Liver (tissue), 9 donors: ENCODE results near the gene CNRIP1. TPM values are rescaled to one million over a fixed set of nuclear protein-coding genes. Genes with fewer than 3 reads are reported as not detected.

Experiments used
- DNase-seq: peaks from one replicate; pipeline ENCODE4 v3.0.0-alpha.2; 2017; ENCODE audit warnings: low spot score
- H3K27ac ChIP-seq, 2 donors: one replicate each; pipeline ENCODE4 v1.7.0; 2013; ENCODE audit warnings: inconsistent platforms in 2 of 2, low read length in 2 of 2, control low read depth in 1 of 2, low read depth in 1 of 2, mild to moderate bottlenecking in 1 of 2
- H3K27me3 ChIP-seq, 4 donors: one replicate each; pipeline versions ENCODE4 v1.6.1 to v1.7.0; 2013; ENCODE audit warnings: low read length in 3 of 4, inconsistent platforms in 1 of 4, mild to moderate bottlenecking in 1 of 4, moderate library complexity in 1 of 4; ENCODE audit not compliant: control insufficient read depth in 4 of 4, insufficient read depth in 4 of 4
- H3K36me3 ChIP-seq, 4 donors: one replicate each; pipeline versions ENCODE4 v1.6.1 to v1.7.0; 2013; ENCODE audit warnings: low read length in 3 of 4, mild to moderate bottlenecking in 3 of 4, low read depth in 1 of 4, moderate library complexity in 1 of 4; ENCODE audit not compliant: control insufficient read depth in 4 of 4, insufficient read depth in 3 of 4
- H3K4me1 ChIP-seq, 4 donors: one replicate each; pipeline versions ENCODE4 v1.6.1 to v1.7.0; 2013; ENCODE audit warnings: low read length in 3 of 4, mild to moderate bottlenecking in 3 of 4, moderate library complexity in 1 of 4; ENCODE audit not compliant: control insufficient read depth in 4 of 4, insufficient read depth in 4 of 4
- H3K4me3 ChIP-seq, 3 donors: one replicate each; pipeline versions ENCODE4 v1.6.1 to v1.7.0; 2013; ENCODE audit warnings: low read length in 3 of 3, control low read depth in 1 of 3, low read depth in 1 of 3, mild to moderate bottlenecking in 1 of 3
- H3K9ac ChIP-seq, 2 donors: one replicate each; pipeline ENCODE4 v1.7.0; 2013; ENCODE audit warnings: low read length in 2 of 2, mild to moderate bottlenecking in 2 of 2, moderate library complexity in 2 of 2, control low read depth in 1 of 2, low read depth in 1 of 2
- H3K9me3 ChIP-seq, 4 donors: one replicate each; pipeline versions ENCODE4 v1.6.1 to v1.7.0; 2013; ENCODE audit warnings: low read length in 3 of 4; ENCODE audit not compliant: control insufficient read depth in 4 of 4
- EGR1 ChIP-seq, 2 donors: IDR thresholded peaks; 2 replicates each; pipeline ENCODE4 v1.6.1; 2016 to 2018; ENCODE audit warnings: antibody characterized with exemption in 2 of 2, low read depth in 2 of 2
- FOXA1 ChIP-seq: IDR thresholded peaks from 2 replicates; pipeline ENCODE4 v1.6.1; 2016; ENCODE audit warnings: antibody characterized with exemption
- FOXA2 ChIP-seq: IDR thresholded peaks from 2 replicates; pipeline ENCODE4 v1.6.1; 2016; ENCODE audit warnings: antibody characterized with exemption
- GABPA ChIP-seq, 2 donors: IDR thresholded peaks in 1 of 2; conservative IDR thresholded peaks in 1 of 2; 2 replicates each; pipeline ENCODE4 v1.6.1; 2016; ENCODE audit warnings: antibody characterized with exemption in 2 of 2, mild to moderate bottlenecking in 1 of 2, moderate library complexity in 1 of 2
- HNF4A ChIP-seq, 2 donors: conservative IDR thresholded peaks; 2 replicates each; pipeline ENCODE4 v1.6.1; 2016; ENCODE audit warnings: antibody characterized with exemption in 2 of 2, mild to moderate bottlenecking in 2 of 2
- HNF4G ChIP-seq: IDR thresholded peaks from 2 replicates; pipeline ENCODE4 v1.6.1; 2016; ENCODE audit warnings: antibody characterized with exemption
- JUND ChIP-seq, 2 donors: IDR thresholded peaks; 2 replicates each; pipeline ENCODE4 v1.6.1; 2016; ENCODE audit warnings: antibody characterized with exemption in 2 of 2
- NR2F2 ChIP-seq: IDR thresholded peaks from 2 replicates; pipeline ENCODE4 v1.6.1; 2016; ENCODE audit warnings: antibody characterized with exemption
- RAD21 ChIP-seq, 2 donors: IDR thresholded peaks; 2 replicates each; pipeline ENCODE4 v1.6.1; 2016; ENCODE audit warnings: antibody characterized with exemption in 2 of 2, mild to moderate bottlenecking in 2 of 2
- RXRA ChIP-seq, 2 donors: IDR thresholded peaks; 2 replicates each; pipeline ENCODE4 v1.6.1; 2017 to 2018; ENCODE audit warnings: antibody characterized with exemption in 2 of 2, mild to moderate bottlenecking in 1 of 2
- SP1 ChIP-seq: IDR thresholded peaks from 2 replicates; pipeline ENCODE4 v1.6.1; 2018; ENCODE audit warnings: antibody characterized with exemption, mild to moderate bottlenecking
- TAF1 ChIP-seq: conservative IDR thresholded peaks from 2 replicates; pipeline ENCODE4 v1.6.1; 2016; ENCODE audit warnings: antibody characterized with exemption, mild to moderate bottlenecking
- YY1 ChIP-seq: IDR thresholded peaks from 2 replicates; pipeline ENCODE4 v1.6.1; 2016; ENCODE audit warnings: antibody characterized with exemption, mild to moderate bottlenecking
- WGBS: extraction: QIAGEN DNeasy Blood & Tissue Kit; methylation state at CpG from one replicate; pipeline ENCODE4 v1.1.7; 2013; 5-methylcytosine and 5-hydroxymethylcytosine counted together
- polyA plus RNA-seq, 2 donors: library from polyadenylated mRNA; stranded (reverse) in 1 of 2; unstranded in 1 of 2; fragments of 200-250 nt in 1 of 2; fragments of >200 nt in 1 of 2; fragmentation: Nextera tagmentation in 1 of 2; extraction: Ambion mirVana in 1 of 2; gene quantifications; one replicate each; pipeline versions ENCODE4 v1.2.1 to v1.2.3, GENCODE V29; 2013 to 2015
- total RNA-seq, 2 donors: library from RNA; depleted of rRNA; stranded (reverse); fragments of >200 nt; gene quantifications; one replicate each; pipeline ENCODE4 v1.2.3, GENCODE V29; 2014
- TF ChIP-seq, protein P1 (sequence below): IDR thresholded peaks from 2 replicates; pipeline ENCODE4 v1.6.1; 2016; ENCODE audit warnings: antibody characterized with exemption
- TF ChIP-seq, protein P2 (sequence below): IDR thresholded peaks from 2 replicates; pipeline ENCODE4 v1.6.1; 2016; ENCODE audit warnings: antibody characterized with exemption, mild to moderate bottlenecking
- TF ChIP-seq, protein P3 (sequence below): IDR thresholded peaks from 2 replicates; pipeline ENCODE4 v1.6.1; 2016; ENCODE audit warnings: antibody characterized with exemption
- TF ChIP-seq, protein P4 (sequence below): IDR thresholded peaks from 2 replicates; pipeline ENCODE4 v1.6.1; 2016; ENCODE audit warnings: antibody characterized with exemption
- donor health status: healthy.
- donor health status: healthy.
- donor health status: healthy.
- donor health status: healthy.
- donor health status: healthy.

The CNRIP1 gene
- total and polyA plus RNA-seq, 4 donors, result 2.8 to 26.4 (median 3.1) TPM

DNA sequence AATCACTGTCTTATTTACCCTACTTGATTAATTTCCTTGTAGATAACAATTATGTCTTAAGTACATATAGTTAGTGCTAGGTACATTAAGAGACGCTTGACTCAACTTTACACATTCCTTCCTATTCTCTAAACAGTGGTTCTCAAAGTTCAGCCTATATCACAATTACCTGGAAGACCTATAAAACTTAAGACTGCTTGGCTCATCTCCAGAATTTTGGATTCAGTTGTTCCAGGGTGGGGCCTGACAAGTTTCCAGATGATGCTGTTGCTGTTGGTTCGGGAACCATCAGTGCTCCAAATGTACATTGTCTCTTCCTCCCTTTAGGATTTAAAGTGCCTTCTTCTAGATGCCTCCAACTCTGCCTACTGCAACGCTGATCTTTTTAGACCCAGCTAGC, 71.4 kb downstream of the CNRIP1 start:
- DNase-seq, result no peak
- Histone ChIP-seq H3K4me1 (peaks cover 13 to 58% (median 30%) of the 10 kb centered on the region in 4 donors), H3K9ac (no peak overlapping the region), H3K36me3 (no peaks in the 10 kb centered on the region), H3K27ac (no peak overlapping the region), H3K4me3 (no peak overlapping the region), H3K9me3 (no peaks in the 10 kb centered on the region), H3K27me3 (no peaks in the 10 kb centered on the region)
- no peak for TF ChIP-seq YY1
- no peak for TF ChIP-seq TAF1
- TF ChIP-seq, protein P1, sequence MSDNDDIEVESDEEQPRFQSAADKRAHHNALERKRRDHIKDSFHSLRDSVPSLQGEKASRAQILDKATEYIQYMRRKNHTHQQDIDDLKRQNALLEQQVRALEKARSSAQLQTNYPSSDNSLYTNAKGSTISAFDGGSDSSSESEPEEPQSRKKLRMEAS, result no peak
- no peak for TF ChIP-seq HNF4A (conservative IDR thresholded peaks at IDR 0.05)
- TF ChIP-seq, protein P2, sequence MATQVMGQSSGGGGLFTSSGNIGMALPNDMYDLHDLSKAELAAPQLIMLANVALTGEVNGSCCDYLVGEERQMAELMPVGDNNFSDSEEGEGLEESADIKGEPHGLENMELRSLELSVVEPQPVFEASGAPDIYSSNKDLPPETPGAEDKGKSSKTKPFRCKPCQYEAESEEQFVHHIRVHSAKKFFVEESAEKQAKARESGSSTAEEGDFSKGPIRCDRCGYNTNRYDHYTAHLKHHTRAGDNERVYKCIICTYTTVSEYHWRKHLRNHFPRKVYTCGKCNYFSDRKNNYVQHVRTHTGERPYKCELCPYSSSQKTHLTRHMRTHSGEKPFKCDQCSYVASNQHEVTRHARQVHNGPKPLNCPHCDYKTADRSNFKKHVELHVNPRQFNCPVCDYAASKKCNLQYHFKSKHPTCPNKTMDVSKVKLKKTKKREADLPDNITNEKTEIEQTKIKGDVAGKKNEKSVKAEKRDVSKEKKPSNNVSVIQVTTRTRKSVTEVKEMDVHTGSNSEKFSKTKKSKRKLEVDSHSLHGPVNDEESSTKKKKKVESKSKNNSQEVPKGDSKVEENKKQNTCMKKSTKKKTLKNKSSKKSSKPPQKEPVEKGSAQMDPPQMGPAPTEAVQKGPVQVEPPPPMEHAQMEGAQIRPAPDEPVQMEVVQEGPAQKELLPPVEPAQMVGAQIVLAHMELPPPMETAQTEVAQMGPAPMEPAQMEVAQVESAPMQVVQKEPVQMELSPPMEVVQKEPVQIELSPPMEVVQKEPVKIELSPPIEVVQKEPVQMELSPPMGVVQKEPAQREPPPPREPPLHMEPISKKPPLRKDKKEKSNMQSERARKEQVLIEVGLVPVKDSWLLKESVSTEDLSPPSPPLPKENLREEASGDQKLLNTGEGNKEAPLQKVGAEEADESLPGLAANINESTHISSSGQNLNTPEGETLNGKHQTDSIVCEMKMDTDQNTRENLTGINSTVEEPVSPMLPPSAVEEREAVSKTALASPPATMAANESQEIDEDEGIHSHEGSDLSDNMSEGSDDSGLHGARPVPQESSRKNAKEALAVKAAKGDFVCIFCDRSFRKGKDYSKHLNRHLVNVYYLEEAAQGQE, result no peak
- 85% methylated on average over 3 of the region's 3 CpGs for WGBS

DNA sequence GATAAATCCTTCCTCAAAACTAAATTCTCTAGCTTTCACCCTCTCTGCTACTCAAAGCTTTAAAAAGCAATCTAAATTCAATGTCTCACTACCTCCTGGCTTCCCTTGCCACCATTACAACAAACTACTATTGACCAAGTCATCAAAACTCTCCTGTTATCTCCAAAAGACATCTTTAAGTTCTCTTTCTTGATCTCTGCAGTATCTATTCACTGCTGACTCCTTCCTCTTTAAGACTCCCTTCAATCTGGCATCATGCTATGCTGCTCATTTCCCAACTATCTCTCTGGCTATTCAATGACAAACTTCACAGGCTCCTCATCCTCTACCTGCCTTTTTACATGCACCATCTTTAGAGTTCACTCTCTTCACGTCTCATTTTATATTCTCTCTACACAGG, 73.4 kb downstream of the CNRIP1 start:
- 93% methylated on average over 1 of the region's 1 CpG for WGBS
- H3K27me3 ChIP-seq, result no peaks in the 10 kb centered on the region
- no peaks in the 10 kb centered on the region for H3K9me3 ChIP-seq
- peaks cover 13 to 56% (median 30%) of the 10 kb centered on the region in 4 donors for H3K4me1 ChIP-seq
- TF ChIP-seq EGR1 (IDR thresholded peaks at IDR 0.05; ENCODE audit: low read depth in 2 of 2) (no peak), RXRA (IDR thresholded peaks at IDR 0.05) (no peak)
- TF ChIP-seq, protein P3, sequence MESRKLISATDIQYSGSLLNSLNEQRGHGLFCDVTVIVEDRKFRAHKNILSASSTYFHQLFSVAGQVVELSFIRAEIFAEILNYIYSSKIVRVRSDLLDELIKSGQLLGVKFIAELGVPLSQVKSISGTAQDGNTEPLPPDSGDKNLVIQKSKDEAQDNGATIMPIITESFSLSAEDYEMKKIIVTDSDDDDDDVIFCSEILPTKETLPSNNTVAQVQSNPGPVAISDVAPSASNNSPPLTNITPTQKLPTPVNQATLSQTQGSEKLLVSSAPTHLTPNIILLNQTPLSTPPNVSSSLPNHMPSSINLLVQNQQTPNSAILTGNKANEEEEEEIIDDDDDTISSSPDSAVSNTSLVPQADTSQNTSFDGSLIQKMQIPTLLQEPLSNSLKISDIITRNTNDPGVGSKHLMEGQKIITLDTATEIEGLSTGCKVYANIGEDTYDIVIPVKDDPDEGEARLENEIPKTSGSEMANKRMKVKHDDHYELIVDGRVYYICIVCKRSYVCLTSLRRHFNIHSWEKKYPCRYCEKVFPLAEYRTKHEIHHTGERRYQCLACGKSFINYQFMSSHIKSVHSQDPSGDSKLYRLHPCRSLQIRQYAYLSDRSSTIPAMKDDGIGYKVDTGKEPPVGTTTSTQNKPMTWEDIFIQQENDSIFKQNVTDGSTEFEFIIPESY, result no peak
- TF ChIP-seq, protein P1, result no peak
- TF ChIP-seq, protein P4, sequence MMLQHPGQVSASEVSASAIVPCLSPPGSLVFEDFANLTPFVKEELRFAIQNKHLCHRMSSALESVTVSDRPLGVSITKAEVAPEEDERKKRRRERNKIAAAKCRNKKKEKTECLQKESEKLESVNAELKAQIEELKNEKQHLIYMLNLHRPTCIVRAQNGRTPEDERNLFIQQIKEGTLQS, result no peak
- H3K27ac ChIP-seq, result no peak overlapping the region
- no peak overlapping the region for H3K9ac ChIP-seq
- DNase-seq, result no peak
- H3K36me3 ChIP-seq, result no peaks in the 10 kb centered on the region
- H3K4me3 ChIP-seq, result no peak overlapping the region

DNA sequence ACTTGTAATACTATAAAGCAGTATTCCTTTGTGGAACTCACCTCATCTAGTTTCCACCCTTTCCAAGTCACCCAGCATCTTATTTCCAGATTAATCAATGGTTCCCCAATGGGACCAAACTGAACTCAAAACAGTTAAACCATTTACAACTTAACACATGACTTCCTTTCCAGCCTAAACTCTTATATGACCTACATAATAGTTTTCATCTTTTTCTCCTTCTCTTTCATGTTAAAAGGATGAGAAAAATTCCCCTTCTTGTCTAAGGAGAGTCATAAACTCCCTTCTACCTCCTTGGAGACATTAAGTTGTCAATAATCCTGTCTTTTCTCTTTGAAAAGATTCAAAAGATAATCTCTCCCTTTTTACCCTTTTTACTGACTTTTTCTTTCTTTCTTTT, 74.1 kb downstream of the CNRIP1 start:
- H3K4me3 ChIP-seq, result no peak overlapping the region
- H3K4me1 ChIP-seq, result peaks cover 13 to 55% (median 30%) of the 10 kb centered on the region in 4 donors
- no peaks in the 10 kb centered on the region for H3K36me3 ChIP-seq
- H3K27me3 ChIP-seq, result no peaks in the 10 kb centered on the region
- TF ChIP-seq NR2F2 (no peak), RXRA (IDR thresholded peaks at IDR 0.05) (no peak), SP1 (no peak), JUND (IDR thresholded peaks at IDR 0.05) (no peak), HNF4G (no peak), RAD21 (IDR thresholded peaks at IDR 0.05) (no peak), HNF4A (conservative IDR thresholded peaks at IDR 0.05) (no peak), FOXA2 (no peak), GABPA (IDR thresholded peaks at IDR 0.05 in 1 of 2, conservative IDR thresholded peaks at IDR 0.05 in 1 of 2) (no peak), TAF1 (no peak), FOXA1 (no peak)
- TF ChIP-seq, protein P2, result no peak
- TF ChIP-seq, protein P1, result no peak
- H3K27ac ChIP-seq, result no peak overlapping the region
- no peak overlapping the region for H3K9ac ChIP-seq
- no peak for DNase-seq
- no peaks in the 10 kb centered on the region for H3K9me3 ChIP-seq
